ENCODE results near the gene CHMP1A.

DNA sequence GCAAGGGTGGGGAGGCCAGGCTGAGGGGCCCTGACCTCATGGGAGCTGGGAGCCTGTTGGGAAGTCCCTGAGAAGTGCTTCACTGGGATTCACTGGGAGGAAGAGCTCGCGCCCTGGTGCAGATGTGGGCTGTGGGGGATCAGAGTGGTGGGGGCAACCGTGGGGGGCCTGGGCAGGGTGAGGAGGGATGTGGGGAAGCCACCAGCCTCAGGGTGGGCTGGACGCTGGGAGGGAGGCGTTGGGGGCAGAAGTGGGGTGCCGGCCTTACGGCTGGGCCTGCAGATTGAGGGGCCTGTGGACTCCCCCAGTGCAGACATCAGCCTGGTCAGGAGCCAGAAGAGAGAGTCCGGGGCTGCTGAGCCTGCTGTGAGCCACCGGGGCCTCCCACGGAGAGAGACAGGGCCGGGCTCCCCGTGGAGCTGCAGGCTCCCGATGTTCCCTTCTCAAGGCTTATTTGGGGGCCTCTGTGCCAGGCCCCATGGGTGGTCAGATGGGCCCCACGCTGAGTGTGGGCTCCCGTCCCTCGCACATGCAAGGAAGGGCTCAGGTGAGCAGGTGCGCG is 36.3 kb downstream of the CHMP1A start:
- TF ChIP-seq, protein P1, sequence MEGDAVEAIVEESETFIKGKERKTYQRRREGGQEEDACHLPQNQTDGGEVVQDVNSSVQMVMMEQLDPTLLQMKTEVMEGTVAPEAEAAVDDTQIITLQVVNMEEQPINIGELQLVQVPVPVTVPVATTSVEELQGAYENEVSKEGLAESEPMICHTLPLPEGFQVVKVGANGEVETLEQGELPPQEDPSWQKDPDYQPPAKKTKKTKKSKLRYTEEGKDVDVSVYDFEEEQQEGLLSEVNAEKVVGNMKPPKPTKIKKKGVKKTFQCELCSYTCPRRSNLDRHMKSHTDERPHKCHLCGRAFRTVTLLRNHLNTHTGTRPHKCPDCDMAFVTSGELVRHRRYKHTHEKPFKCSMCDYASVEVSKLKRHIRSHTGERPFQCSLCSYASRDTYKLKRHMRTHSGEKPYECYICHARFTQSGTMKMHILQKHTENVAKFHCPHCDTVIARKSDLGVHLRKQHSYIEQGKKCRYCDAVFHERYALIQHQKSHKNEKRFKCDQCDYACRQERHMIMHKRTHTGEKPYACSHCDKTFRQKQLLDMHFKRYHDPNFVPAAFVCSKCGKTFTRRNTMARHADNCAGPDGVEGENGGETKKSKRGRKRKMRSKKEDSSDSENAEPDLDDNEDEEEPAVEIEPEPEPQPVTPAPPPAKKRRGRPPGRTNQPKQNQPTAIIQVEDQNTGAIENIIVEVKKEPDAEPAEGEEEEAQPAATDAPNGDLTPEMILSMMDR (optimal IDR thresholded peaks at IDR 0.05 in 1 of 3, IDR thresholded peaks at IDR 0.05 in 1 of 3, conservative IDR thresholded peaks at IDR 0.05 in 1 of 3; ENCODE audit: extremely low read depth in 1 of 3, insufficient read depth in 2 of 3, low read length in 3 of 3): no peak
- TF ChIP-seq EZH2 (IDR thresholded peaks at IDR 0.05; ENCODE audit: low read length): no peak
